ENCODE measurements around the gene CAB39.

GRCh38 chr2:230772156-230772555, 59.5 kb downstream of the CAB39 start:
- TF ChIP-seq CTCF (optimal IDR thresholded peaks at IDR 0.05 in 1 of 3, IDR thresholded peaks at IDR 0.05 in 1 of 3, conservative IDR thresholded peaks at IDR 0.05 in 1 of 3; ENCODE audit: extremely low read depth in 1 of 3, insufficient read depth in 2 of 3, low read length in 3 of 3) (no peak), EZH2 (IDR thresholded peaks at IDR 0.05; ENCODE audit: low read length) (no peak)

Measured in keratinocyte (primary cell).